EL (cell line): ENCODE data around the gene MTHFD1.

Experiments used
- DNase-seq: peaks from one replicate; pipeline ENCODE4 v3.0.0-alpha.2; 2016

MTHFD1 gene

DNA sequence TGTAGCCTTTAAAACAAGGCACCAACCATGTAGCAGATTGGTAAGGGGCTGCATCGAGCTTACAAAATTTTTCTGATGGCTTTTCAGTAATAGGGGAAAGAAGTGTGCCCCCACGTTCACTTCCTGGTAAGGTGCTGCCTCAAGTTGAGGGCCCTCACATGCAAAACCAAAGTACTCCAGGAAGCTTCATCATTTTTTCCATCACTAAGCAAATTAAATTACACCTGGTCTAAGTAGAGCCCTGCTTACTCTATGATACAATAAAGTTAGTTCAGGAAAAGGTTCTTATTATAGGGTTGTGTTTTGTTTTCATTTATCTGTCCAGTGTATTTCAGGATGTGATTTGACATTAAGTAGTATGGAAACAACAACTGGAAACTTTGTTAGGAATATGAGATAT is 62.1 kb downstream of the MTHFD1 start:
- no peak for DNase-seq

DNA sequence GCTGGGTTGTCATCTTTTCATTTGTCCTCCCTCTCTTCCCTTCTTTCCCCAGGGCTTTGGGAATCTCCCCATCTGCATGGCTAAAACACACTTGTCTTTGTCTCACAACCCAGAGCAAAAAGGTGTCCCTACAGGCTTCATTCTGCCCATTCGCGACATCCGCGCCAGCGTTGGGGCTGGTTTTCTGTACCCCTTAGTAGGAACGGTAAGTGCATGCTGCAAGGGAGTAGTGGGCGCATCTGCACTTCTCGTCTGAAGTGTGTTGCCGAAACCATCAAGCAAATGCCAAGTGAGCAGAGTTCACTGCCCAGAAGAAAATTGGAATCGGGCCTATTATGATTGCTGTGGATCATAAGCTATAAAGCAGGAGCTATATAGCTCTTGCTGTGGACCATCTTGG is 66.5 kb downstream of the MTHFD1 start:
- no peak for DNase-seq

- no peak for DNase-seq
These were observed 71.4 kb downstream of the MTHFD1 start for GRCh38 chr14:64459405-64460136.

GRCh38 chr14:64461221-64461620 is 73.1 kb downstream of the MTHFD1 start:
- no peak for DNase-seq

DNA sequence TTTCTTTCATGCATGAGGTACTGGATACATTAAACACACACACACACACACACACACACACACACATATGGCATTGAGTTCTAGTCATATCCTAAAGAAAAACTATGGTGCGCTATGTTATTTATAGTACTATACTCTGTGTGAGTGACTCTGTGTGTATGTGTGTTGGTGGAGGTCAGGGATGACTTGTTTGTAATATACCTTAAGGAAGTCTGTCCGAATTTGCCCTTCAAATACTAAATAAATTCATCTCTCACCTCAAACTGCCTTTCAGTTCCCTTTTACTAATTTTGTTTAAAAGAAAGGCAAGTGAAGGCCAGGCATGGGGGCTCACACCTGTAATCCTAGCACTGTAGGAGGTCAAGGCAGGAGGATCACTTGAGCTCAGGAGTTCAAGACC is 75.0 kb downstream of the MTHFD1 start:
- DNase-seq, result no peak

- no peak for DNase-seq
These were observed 75.7 kb downstream of the MTHFD1 start for GRCh38 chr14:64463873-64464272.

- DNase-seq, result no peak
These were observed 76.5 kb downstream of the MTHFD1 start for GRCh38 chr14:64464651-64465050.

DNA sequence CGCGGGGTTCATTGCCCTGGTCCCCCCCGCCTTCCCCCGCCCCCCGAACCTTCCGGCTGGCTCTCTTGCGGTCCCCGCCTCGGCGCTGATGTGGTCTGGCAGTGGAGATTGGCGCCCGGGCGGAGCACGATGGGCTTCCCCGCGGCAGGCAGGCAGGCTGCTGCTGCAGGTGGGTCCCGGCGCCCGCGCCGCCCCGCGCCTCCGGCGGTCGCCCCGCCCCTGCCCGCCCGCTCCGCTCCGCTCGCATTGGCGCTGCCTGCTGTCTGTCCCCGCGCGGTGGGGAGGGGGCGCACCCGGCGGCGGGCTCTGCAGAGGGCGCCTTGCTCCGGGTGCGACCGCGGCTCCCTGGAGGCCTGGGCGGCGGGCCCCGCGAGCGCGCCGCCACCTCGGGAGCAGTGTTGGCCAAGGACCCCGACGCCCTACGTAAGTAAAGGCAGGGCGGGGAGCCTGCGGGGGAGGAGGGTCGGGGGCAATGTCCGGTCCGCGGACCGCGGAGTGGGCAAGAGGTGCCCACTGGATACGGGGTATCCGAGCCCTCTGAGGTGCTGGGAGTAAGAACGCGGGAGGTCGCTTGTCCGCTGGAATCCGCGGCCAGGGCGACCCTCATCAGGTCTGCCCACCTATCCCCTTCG is 77.2 kb downstream of the MTHFD1 start, which contains the start of gene AKAP5:
Gene AKAP5 (plus strand): TSS at position 309 of the 632 bp plus-strand sequence. CDS start 2,896 bp downstream, outside the sequence.
- DNase-seq, result peak; percentile 54

- peak; percentile 66 for DNase-seq
These were observed 77.8 kb downstream of the MTHFD1 start for GRCh38 chr14:64465831-64466554.

- no peak for DNase-seq
These were observed 78.9 kb downstream of the MTHFD1 start for GRCh38 chr14:64467101-64467500.

DNA sequence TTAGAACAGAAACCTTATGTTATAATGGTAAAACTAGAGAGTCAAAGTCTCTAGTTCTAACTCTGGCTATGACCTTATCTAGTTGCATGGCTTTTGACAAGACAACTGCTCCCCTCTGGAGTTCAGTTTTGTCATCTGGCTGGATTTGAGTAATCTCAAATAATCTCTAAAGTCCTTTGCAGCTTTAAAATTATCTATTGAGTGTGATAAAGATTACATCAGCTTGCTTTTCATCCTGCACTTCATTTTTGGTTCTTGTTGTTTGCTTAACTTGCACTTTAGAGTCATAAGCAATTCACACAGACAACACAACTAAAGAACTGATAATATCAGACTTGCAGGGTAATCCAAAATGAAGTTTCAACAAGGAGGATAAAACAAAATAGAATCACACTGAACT is 79.4 kb downstream of the MTHFD1 start:
- no peak for DNase-seq

GRCh38 chr14:64468451-64468850 is 80.3 kb downstream of the MTHFD1 start:
- no peak for DNase-seq

- DNase-seq, result no peak
These were observed 85.9 kb downstream of the MTHFD1 start for GRCh38 chr14:64474041-64474440.

DNA sequence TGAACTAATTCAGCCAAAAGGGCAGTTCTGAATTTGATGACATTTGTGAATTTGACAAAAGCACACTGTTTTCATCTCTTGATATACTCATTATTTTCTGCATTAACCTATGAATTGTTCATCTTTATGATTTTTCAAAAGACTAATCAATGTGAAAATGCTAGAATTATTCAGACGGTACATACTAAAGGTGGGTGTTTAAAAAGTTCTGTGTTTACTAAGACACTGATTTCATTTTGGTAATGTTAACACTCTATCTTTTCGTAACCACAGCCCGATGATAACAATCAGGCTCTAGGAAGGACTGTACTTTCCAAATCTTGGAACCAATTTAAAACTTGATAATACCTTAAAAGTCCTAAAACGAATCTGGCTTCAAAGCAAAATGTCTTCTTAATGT is 86.5 kb downstream of the MTHFD1 start:
- DNase-seq, result no peak

DNA sequence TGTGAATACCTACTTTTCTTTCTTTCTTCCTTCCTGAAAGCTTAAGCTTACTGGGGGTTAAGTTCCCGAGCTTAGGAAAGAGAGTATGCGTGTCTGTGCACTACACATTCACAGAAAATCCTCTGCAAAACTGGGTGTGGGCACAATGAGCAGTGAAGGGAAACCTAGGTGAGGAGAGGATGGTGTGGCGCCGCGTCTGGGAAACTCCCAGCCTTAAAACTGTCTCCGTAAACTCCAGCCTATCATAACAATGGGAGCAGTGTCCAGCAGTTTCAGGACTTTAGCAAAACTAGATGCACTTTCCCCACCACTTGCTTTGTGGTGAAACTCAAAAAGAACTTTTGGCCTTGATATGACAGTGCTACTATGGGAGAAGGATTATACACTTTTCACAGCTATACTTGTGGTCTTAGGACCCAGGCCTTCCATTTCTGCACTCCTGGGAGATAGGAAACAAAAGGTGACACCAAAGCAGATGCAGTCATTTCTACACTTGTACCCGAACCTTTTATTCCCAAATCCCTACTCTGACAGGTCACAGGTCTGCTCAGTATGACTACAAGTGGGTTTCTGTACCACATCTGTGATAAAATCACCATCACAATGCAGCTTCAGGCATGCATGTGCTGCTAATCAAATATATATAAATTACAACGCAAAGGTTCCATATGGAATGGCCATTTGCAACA is 87.6 kb downstream of the MTHFD1 start:
- no peak for DNase-seq

GRCh38 chr14:64476438-64476837 is 88.3 kb downstream of the MTHFD1 start:
- no peak for DNase-seq

DNA sequence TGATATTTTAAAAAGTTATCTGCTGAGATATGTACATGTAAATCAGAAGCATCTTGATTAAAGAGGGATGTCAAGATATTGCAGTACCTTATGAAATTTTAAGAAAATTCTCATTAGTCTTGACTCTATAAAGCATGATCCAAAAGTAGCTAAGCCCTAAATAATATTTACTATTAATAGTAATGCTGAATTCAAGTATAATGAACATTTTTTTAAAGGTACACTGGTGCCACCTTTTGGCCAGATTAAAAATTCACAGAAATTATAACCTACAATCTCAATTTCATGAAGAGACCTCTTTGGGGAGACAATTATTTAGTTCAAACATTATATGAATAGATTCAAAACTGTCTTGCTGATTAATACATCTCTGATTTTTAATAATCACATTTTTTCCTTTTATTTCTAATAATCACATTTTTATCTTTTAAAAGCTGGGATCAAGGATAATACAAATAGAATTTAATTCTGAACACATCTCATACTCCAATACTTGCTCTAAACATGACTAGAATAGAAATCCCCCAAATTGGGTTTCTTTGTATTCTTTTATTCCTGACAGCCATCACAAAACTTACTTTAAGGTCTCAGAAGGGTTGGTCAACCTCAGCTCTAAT is 90.6 kb downstream of the MTHFD1 start:
- peak; percentile 38 for DNase-seq

- DNase-seq, result no peak
These were observed 100.5 kb downstream of the MTHFD1 start for GRCh38 chr14:64488590-64489099.

- DNase-seq, result no peak
These were observed 103.5 kb downstream of the MTHFD1 start for GRCh38 chr14:64491637-64492036.

DNA sequence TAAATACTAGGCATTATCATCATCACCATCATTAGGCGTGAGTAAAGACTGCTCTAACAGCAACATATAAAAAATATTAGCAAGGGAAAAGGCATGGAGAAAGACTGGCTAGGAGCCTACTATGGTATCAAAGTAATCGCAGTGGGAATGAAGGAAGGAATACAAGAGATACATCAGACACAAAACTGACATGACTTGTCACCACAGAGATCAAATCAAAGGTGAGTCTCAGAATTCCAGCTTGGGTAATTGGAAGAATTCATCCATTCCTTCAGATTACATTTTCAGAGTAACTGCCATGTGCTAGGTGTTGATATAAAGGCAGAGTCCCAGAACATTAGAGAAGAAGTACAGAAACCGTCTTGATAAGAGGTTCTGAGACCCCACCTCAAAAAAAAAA is 105.3 kb downstream of the MTHFD1 start:
- DNase-seq, result no peak

DNA sequence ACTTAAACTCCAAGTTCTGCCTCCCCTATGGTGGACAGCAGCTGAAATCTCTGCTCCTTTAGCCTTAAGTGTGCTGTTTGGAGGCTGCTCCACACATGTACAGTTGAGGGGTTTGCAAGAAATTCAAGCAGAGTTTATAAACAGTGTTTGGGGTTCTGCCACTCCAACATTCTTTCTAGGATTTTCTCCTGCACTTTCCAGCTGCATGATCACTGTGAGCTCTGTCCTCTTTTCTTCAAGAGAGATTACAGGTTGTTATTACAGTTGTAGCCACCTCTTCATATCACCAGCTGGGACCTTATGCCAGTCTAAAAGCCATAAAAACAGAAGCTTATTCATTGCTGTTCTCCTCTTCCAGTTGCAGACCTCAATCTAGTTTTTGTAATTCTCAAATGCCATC is 107.1 kb downstream of the MTHFD1 start:
- no peak for DNase-seq

DNA sequence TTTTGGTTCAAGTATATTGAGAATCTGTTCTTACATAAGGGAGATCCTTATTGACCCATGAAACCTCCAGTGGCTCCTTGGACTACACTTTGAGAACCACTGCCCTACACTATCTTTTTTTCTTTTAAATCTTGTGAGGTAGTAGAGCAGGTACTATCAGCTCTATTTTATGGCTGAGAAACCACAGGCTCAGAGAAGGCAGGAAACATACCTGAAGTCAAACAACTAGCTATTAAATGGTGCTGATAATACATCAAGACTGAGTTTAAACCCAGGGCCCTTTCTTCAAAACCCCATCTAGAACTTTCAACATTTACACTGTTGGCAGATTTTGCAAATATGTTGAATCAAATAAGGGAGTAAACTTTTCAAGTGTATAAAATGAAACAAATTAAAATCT is 108.6 kb downstream of the MTHFD1 start:
- DNase-seq, result no peak

DNA sequence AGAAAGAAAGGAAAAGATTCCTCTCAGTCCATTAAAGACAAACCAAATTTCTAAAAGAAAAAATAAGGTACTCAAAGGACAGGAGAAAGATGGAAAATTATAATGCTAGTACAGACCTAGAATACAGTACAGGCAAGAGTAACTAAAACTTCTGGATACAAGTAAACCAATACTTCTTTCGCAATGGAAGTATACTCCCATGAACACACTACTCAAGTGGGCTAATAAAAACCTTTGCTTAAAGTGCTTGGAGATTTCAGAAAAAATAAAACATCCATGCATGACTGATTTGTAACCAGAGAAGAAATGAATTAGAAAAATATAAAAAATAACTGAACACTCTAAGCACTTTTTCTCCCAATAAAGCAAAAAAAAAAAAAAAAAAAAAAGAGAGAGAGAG is 111.9 kb downstream of the MTHFD1 start:
- no peak for DNase-seq
